Cardiac muscle cell (in vitro differentiated cells and primary cell): ENCODE data around the gene PODXL2. TPM values are rescaled to one million over a fixed set of nuclear protein-coding genes. Genes with fewer than 3 reads are reported as not detected.
"Not testable (repeated sequence)": the region's sequence is repeated elsewhere in the genome, so short reads cannot be mapped to it uniquely, and the experiment has no call there.

ENCODE experiments used
- DNase-seq, 2 donors: peaks; one replicate each; pipeline versions ENCODE4 v3.0.0 to v3.0.0-alpha.2; 2010 to 2017; ENCODE audit warnings: low read depth in 1 of 2, low spot score in 1 of 2
- H3K27ac ChIP-seq: fragments of 200-600 bp; sonication (generic); 2 replicates; pipeline ENCODE4 v1.5.1; 2016
- H3K27me3 ChIP-seq: fragments of 200-600 bp; sonication (generic); 2 replicates; pipeline ENCODE4 v1.6.0; 2016; ENCODE audit warnings: control low read depth
- H3K36me3 ChIP-seq: fragments of 200-600 bp; sonication (generic); 2 replicates; pipeline ENCODE4 v1.5.1; 2016; ENCODE audit warnings: control low read depth
- H3K4me1 ChIP-seq: fragments of 200-600 bp; sonication (generic); 2 replicates; pipeline ENCODE4 v1.8.1; 2017; ENCODE audit warnings: low read depth, mild to moderate bottlenecking, mixed run types
- H3K4me3 ChIP-seq: fragments of 200-600 bp; sonication (generic); 2 replicates; pipeline ENCODE4 v1.5.1; 2016; ENCODE audit warnings: mild to moderate bottlenecking
- H3K9me3 ChIP-seq: fragments of 200-600 bp; sonication (generic); 2 replicates; pipeline ENCODE4 v1.5.1; 2017; ENCODE audit warnings: low read depth, mild to moderate bottlenecking, control low read depth
- CTCF ChIP-seq: IDR thresholded peaks from 2 replicates; pipeline ENCODE4 v1.5.1; 2012; ENCODE audit warnings: low read depth, mild to moderate bottlenecking, low read length
- polyA plus RNA-seq: library from polyadenylated mRNA; unstranded; fragments of >200 nt; fragmentation: Nextera tagmentation; extraction: Ambion mirVana; gene quantifications from 2 replicates; pipeline ENCODE4 v1.2.1, GENCODE V29; 2016
- total RNA-seq: library from RNA; depleted of rRNA; stranded (reverse); fragments of >200 nt; gene quantifications from 2 replicates; pipeline ENCODE4 v1.2.3, GENCODE V29; 2016

PODXL2 gene
- total and polyA plus RNA-seq, 2 experiments from 2014 or later = 16.0 to 24.9 TPM

GRCh38 chr3:127650236-127650635 lies 21.3 kb downstream of the PODXL2 start:
- no peak overlapping the region for H3K27ac ChIP-seq
- no peak for TF ChIP-seq CTCF
- no peak overlapping the region for H3K4me3 ChIP-seq
- no peaks in the 10 kb centered on the region for H3K36me3 ChIP-seq
- no peak for DNase-seq
- H3K4me1 ChIP-seq = peaks cover 10% of the 10 kb centered on the region
- no peaks in the 10 kb centered on the region for H3K9me3 ChIP-seq
- no peaks in the 10 kb centered on the region for H3K27me3 ChIP-seq

- H3K4me1 ChIP-seq = peaks cover 18% of the 10 kb centered on the region
- no peaks in the 10 kb centered on the region for H3K36me3 ChIP-seq
- no peaks in the 10 kb centered on the region for H3K9me3 ChIP-seq
- H3K27me3 ChIP-seq = no peaks in the 10 kb centered on the region
- no peak overlapping the region for H3K27ac ChIP-seq
- TF ChIP-seq CTCF = no peak
- no peak for DNase-seq
- no peak overlapping the region for H3K4me3 ChIP-seq
Measured at GRCh38 chr3:127651516-127652172, 22.7 kb downstream of the PODXL2 start.

- Histone ChIP-seq H3K27me3 (no peaks in the 10 kb centered on the region), H3K27ac (no peak overlapping the region), H3K4me3 (no peak overlapping the region), H3K36me3 (no peaks in the 10 kb centered on the region), H3K9me3 (no peaks in the 10 kb centered on the region), H3K4me1 (peaks cover 18% of the 10 kb centered on the region)
- TF ChIP-seq CTCF = peak; percentile 88
- DNase-seq = peak; percentile 66 to 82
Measured at GRCh38 chr3:127652246-127652995, 23.4 kb downstream of the PODXL2 start.

- Histone ChIP-seq H3K27ac (no peak overlapping the region), H3K27me3 (no peaks in the 10 kb centered on the region), H3K9me3 (no peaks in the 10 kb centered on the region), H3K4me3 (no peak overlapping the region), H3K36me3 (no peaks in the 10 kb centered on the region), H3K4me1 (peaks cover 13% of the 10 kb centered on the region)
- TF ChIP-seq CTCF = no peak
- DNase-seq = no peak
Measured at GRCh38 chr3:127654374-127654773, 25.4 kb downstream of the PODXL2 start.

GRCh38 chr3:127654993-127655392 lies 26.0 kb downstream of the PODXL2 start:
- DNase-seq, H3K27me3 ChIP-seq, H3K36me3 ChIP-seq, H3K9me3 ChIP-seq, H3K4me3 ChIP-seq: not testable (repeated sequence)
- peak overlapping the region; percentile 31 for H3K27ac ChIP-seq
- peaks cover 13% of the 10 kb centered on the region for H3K4me1 ChIP-seq

GRCh38 chr3:127655641-127656040 lies 26.7 kb downstream of the PODXL2 start:
- no peaks in the 10 kb centered on the region for H3K36me3 ChIP-seq
- H3K9me3 ChIP-seq = no peaks in the 10 kb centered on the region
- TF ChIP-seq CTCF = no peak
- H3K27ac ChIP-seq = peak overlapping the region; percentile 31
- H3K4me3 ChIP-seq = no peak overlapping the region
- H3K27me3 ChIP-seq = no peaks in the 10 kb centered on the region
- peaks cover 13% of the 10 kb centered on the region for H3K4me1 ChIP-seq
- DNase-seq = peak; percentile 15 to 52
